Vagina (tissue), 2 donors: ENCODE results near the gene DEPDC7.
"Not testable (repeated sequence)": the region's sequence is repeated elsewhere in the genome, so short reads cannot be mapped to it uniquely, and the experiment has no call there.

Experiments
- CTCF ChIP-seq, 3 experiments: fragments of 450-650 bp in 2 of 3; fragments of 200-600 bp in 1 of 3; sonication (generic) in 1 of 3; IDR thresholded peaks; one replicate each; pipeline ENCODE4 v1.5.1; 2017 to 2019; ENCODE audit warnings: antibody characterized with exemption in 3 of 3, mild to moderate bottlenecking in 2 of 3, moderate library complexity in 2 of 3
- POLR2A ChIP-seq, 2 donors: fragments of 450-650 bp; IDR thresholded peaks; one replicate each; pipeline ENCODE4 v1.6.1; 2017; ENCODE audit warnings: antibody characterized with exemption in 2 of 2, mild to moderate bottlenecking in 2 of 2, moderate library complexity in 2 of 2

- TF ChIP-seq CTCF, POLR2A (IDR thresholded peaks at IDR 0.05): not testable (repeated sequence)
Observed at GRCh38 chr11:33049565-33050408, 34.1 kb downstream of the DEPDC7 start.
